Activated CD4-positive, alpha-beta T cell treated with anti-CD3 and anti-CD28 coated beads, Interleukin-2, Interleukin-6, amounts not matched to agents 100 ng/mL and 50 ng/mL, durations not matched to agents 16 hours and 8 hours (primary cell): ENCODE data around the gene FCRL6.

Source experiments
- DNase-seq: peaks from one replicate; pipeline ENCODE4 v3.0.0-alpha.2; 2020

The FCRL6 gene

GRCh38 chr1:159838715-159839114 lies 36.6 kb downstream of the FCRL6 start:
- DNase-seq: peak; percentile 11

GRCh38 chr1:159839116-159839849 lies 37.1 kb downstream of the FCRL6 start:
- no peak for DNase-seq

- no peak for DNase-seq
Measured at GRCh38 chr1:159841749-159842148, 39.6 kb downstream of the FCRL6 start.

- no peak for DNase-seq
Measured at GRCh38 chr1:159843459-159843858, 41.3 kb downstream of the FCRL6 start.

- DNase-seq: no peak
Measured at GRCh38 chr1:159845751-159846629, 43.8 kb downstream of the FCRL6 start.

GRCh38 chr1:159847231-159847630 lies 45.1 kb downstream of the FCRL6 start:
- DNase-seq: no peak

GRCh38 chr1:159848326-159848725 lies 46.2 kb downstream of the FCRL6 start:
- DNase-seq: no peak

GRCh38 chr1:159849626-159850366 lies 47.6 kb downstream of the FCRL6 start:
- DNase-seq: no peak

- no peak for DNase-seq
Measured at GRCh38 chr1:159851407-159851806, 49.2 kb downstream of the FCRL6 start.

- DNase-seq: no peak
Measured at GRCh38 chr1:159853417-159854115, 51.4 kb downstream of the FCRL6 start.

GRCh38 chr1:159854116-159854692 lies 52.0 kb downstream of the FCRL6 start:
- no peak for DNase-seq

- peak; percentile 84 for DNase-seq
Measured at GRCh38 chr1:159854693-159855192, 52.6 kb downstream of the FCRL6 start.

GRCh38 chr1:159855709-159856108 lies 53.5 kb downstream of the FCRL6 start:
- no peak for DNase-seq

- DNase-seq: no peak
Measured at GRCh38 chr1:159856576-159856975, 54.4 kb downstream of the FCRL6 start.

- no peak for DNase-seq
Measured at GRCh38 chr1:159857889-159858288, 55.7 kb downstream of the FCRL6 start.

- DNase-seq: no peak
Measured at GRCh38 chr1:159859767-159860322, 57.7 kb downstream of the FCRL6 start.

- DNase-seq: no peak
Measured at GRCh38 chr1:159860456-159860855, 58.3 kb downstream of the FCRL6 start.

- DNase-seq: no peak
Measured at GRCh38 chr1:159861218-159861617, 59.1 kb downstream of the FCRL6 start.

- DNase-seq: no peak
Measured at GRCh38 chr1:159862031-159862430, 59.9 kb downstream of the FCRL6 start.

- DNase-seq: no peak
Measured at GRCh38 chr1:159862557-159862956, 60.4 kb downstream of the FCRL6 start, which contains the start of gene VSIG8. TSS of gene VSIG8 (minus strand) at chr1:159862657. CDS start at chr1:159862521, 136 bp downstream.

- DNase-seq: no peak
Measured at GRCh38 chr1:159864262-159864661, 62.1 kb downstream of the FCRL6 start.
